Loucy (cell line): ENCODE results near the gene FANCI.

ENCODE experiments used
- H2AFZ ChIP-seq: fragments of 200-600 bp; sonication (generic); 2 replicates; pipeline ENCODE4 v1.6.0; 2016; ENCODE audit warnings: antibody characterized with exemption, mild to moderate bottlenecking, low read length, moderate library complexity
- H3F3A ChIP-seq: fragments of 200-600 bp; 2 replicates; pipeline ENCODE4 v1.6.0; 2016; ENCODE audit warnings: antibody characterized with exemption, low read depth, mild to moderate bottlenecking
- H3K27me3 ChIP-seq: fragments of 200-600 bp; sonication (generic); 2 replicates; pipeline ENCODE4 v1.6.1; 2014; ENCODE audit warnings: low read length, mild to moderate bottlenecking; ENCODE audit not compliant: insufficient read depth, poor library complexity, severe bottlenecking
- H3K36me3 ChIP-seq: fragments of 200-600 bp; sonication (generic); 2 replicates; pipeline ENCODE4 v1.6.1; 2016; ENCODE audit warnings: low read length; ENCODE audit not compliant: insufficient read depth
- H3K4me1 ChIP-seq: fragments of 200-600 bp; sonication (generic); 2 replicates; pipeline ENCODE4 v1.5.1; 2014; ENCODE audit warnings: low read length, mild to moderate bottlenecking; ENCODE audit not compliant: insufficient read depth, poor library complexity, severe bottlenecking
- H3K4me2 ChIP-seq: fragments of 200-600 bp; sonication (generic); 2 replicates; pipeline ENCODE4 v1.6.0; 2014; ENCODE audit warnings: antibody characterized with exemption, low read length, low read depth, mild to moderate bottlenecking; ENCODE audit not compliant: poor library complexity, severe bottlenecking
- H3K4me3 ChIP-seq: fragments of 200-600 bp; sonication (generic); 2 replicates; pipeline ENCODE4 v1.5.1; 2014; ENCODE audit warnings: low read length, mild to moderate bottlenecking, mixed read lengths; ENCODE audit not compliant: poor library complexity, severe bottlenecking
- H3K79me2 ChIP-seq: fragments of 200-600 bp; sonication (generic); 2 replicates; pipeline ENCODE4 v1.6.1; 2014; ENCODE audit warnings: low read length; ENCODE audit not compliant: insufficient read depth
- H3K9ac ChIP-seq: fragments of 200-600 bp; sonication (generic); 2 replicates; pipeline ENCODE4 v1.6.0; 2014; ENCODE audit warnings: mild to moderate bottlenecking, low read depth, low read length, moderate library complexity; ENCODE audit not compliant: poor library complexity, severe bottlenecking
- H3K9me2 ChIP-seq: fragments of 200-600 bp; sonication (generic); replicated peaks from 2 replicates; pipeline ENCODE4 v1.6.1; 2016; ENCODE audit warnings: low read depth, low read length, mixed read lengths
- H3K9me3 ChIP-seq: fragments of 200-600 bp; sonication (generic); 2 replicates; pipeline ENCODE4 v1.6.1; 2014; ENCODE audit warnings: mild to moderate bottlenecking, antibody characterized with exemption, low read length, low read depth; ENCODE audit not compliant: insufficient read depth
- H4K20me1 ChIP-seq: fragments of 200-600 bp; sonication (generic); 2 replicates; pipeline ENCODE4 v1.6.0; 2014; ENCODE audit warnings: antibody characterized with exemption, low read length, mild to moderate bottlenecking; ENCODE audit not compliant: insufficient read depth, poor library complexity, severe bottlenecking
- EZH2phosphoT487 ChIP-seq: fragments of 200-600 bp; IDR thresholded peaks from 2 replicates; pipeline ENCODE4 v1.6.1; 2018; ENCODE audit warnings: antibody characterized with exemption, mild to moderate bottlenecking, moderate library complexity, borderline replicate concordance
- TF ChIP-seq, protein P1 (sequence below): fragments of 200-600 bp; sonication (generic); conservative IDR thresholded peaks from 2 replicates; pipeline ENCODE4 v1.5.1; 2014; ENCODE audit warnings: mild to moderate bottlenecking, antibody characterized with exemption, low read length

FANCI gene

DNA sequence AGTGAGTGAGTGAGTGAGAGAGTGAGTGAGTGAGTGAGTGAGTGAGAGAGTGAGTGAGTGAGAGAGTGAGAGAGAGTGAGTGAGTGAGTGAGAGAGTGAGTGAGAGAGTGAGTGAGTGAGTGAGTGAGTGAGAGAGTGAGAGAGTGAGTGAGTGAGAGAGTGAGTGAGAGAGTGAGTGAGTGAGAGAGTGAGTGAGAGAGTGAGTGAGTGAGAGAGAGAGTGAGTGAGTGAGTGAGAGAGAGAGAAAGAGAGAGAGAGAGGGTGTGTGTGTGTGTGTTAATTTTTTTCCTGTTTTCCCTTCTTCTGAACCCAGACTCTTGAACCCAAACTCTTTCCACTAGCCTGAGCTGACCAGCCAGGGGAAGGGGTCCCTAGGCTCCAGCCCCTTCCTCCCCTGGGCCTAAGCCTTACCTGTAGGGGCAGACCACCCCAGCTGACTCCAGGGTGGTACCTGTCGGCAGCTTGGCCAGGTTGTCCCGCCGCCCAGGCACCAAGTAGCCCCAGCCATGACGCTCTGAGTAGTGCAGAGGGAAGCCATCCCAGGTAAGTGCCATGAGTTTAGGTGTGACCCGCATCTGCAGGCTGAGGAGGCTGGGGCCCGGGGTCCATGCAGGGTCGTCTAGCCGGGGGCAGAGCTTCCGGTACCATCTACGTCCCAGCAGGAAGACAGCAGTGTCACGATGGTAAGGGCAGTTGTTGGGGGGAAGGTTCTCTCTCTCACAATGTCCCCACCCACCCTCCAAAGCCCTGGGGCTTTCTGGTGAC lies 81.4 kb downstream of the FANCI start:
- TF ChIP-seq EZH2phosphoT487 = no peak
- TF ChIP-seq, protein P1, sequence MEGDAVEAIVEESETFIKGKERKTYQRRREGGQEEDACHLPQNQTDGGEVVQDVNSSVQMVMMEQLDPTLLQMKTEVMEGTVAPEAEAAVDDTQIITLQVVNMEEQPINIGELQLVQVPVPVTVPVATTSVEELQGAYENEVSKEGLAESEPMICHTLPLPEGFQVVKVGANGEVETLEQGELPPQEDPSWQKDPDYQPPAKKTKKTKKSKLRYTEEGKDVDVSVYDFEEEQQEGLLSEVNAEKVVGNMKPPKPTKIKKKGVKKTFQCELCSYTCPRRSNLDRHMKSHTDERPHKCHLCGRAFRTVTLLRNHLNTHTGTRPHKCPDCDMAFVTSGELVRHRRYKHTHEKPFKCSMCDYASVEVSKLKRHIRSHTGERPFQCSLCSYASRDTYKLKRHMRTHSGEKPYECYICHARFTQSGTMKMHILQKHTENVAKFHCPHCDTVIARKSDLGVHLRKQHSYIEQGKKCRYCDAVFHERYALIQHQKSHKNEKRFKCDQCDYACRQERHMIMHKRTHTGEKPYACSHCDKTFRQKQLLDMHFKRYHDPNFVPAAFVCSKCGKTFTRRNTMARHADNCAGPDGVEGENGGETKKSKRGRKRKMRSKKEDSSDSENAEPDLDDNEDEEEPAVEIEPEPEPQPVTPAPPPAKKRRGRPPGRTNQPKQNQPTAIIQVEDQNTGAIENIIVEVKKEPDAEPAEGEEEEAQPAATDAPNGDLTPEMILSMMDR = no peak
- Histone ChIP-seq H3K9me3 (no peaks in the 10 kb centered on the region), H3F3A (peaks cover 8% of the 10 kb centered on the region; the same call in 1 of the 2 replicates), H4K20me1 (peaks cover 35% of the 10 kb centered on the region), H3K4me2 (no peak overlapping the region), H3K36me3 (peaks cover 94% of the 10 kb centered on the region; the same call in 1 of the 2 replicates), H3K4me1 (peaks cover 22% of the 10 kb centered on the region), H3K9ac (no peak overlapping the region), H2AFZ (no peak overlapping the region), H3K79me2 (peaks cover 59% of the 10 kb centered on the region), H3K9me2 (no peaks in the 10 kb centered on the region), H3K27me3 (no peaks in the 10 kb centered on the region), H3K4me3 (no peak overlapping the region)

- no peaks in the 10 kb centered on the region for H3K27me3 ChIP-seq
- no peaks in the 10 kb centered on the region for H3K9me2 ChIP-seq
- H3K9ac ChIP-seq = no peak overlapping the region
- H2AFZ ChIP-seq = no peak overlapping the region
- peaks cover 94% of the 10 kb centered on the region; the same call in 1 of the 2 replicates for H3K36me3 ChIP-seq
- no peak overlapping the region for H3K4me3 ChIP-seq
- H3K4me1 ChIP-seq = peaks cover 33% of the 10 kb centered on the region
- peaks cover 70% of the 10 kb centered on the region for H3K79me2 ChIP-seq
- TF ChIP-seq, protein P1 = no peak; the same call in 1 of the 2 replicates
- no peak for TF ChIP-seq EZH2phosphoT487
- H4K20me1 ChIP-seq = peaks cover 46% of the 10 kb centered on the region
- no peaks in the 10 kb centered on the region for H3K9me3 ChIP-seq
- peaks cover 12% of the 10 kb centered on the region; the same call in 1 of the 2 replicates for H3F3A ChIP-seq
- no peak overlapping the region for H3K4me2 ChIP-seq
Observed at GRCh38 chr15:89326316-89326715, 82.5 kb downstream of the FANCI start.

DNA sequence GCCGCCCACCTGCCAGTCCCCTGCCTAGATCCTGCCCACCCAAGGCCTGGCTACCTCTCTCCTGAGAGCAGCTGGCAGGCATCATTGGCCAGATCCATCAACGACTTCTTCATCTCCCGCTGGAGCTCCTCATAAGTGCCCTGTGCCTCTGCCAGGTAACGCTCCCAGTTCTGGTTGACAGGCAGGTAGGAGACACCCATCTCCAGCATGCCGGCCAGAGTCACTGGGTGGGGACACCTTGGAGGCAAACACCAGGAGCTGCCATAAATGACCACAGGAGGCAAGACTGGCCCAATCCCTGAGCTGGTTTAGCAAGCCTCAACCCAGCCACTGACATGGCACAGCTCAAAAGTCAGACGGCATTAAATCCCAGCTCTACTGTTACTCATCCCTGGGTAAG lies 83.3 kb downstream of the FANCI start:
- H3K36me3 ChIP-seq = peaks cover 93% of the 10 kb centered on the region; the same call in 1 of the 2 replicates
- peaks cover 12% of the 10 kb centered on the region; the same call in 1 of the 2 replicates for H3F3A ChIP-seq
- H3K9ac ChIP-seq = no peak overlapping the region
- H3K4me3 ChIP-seq = no peak overlapping the region
- H3K27me3 ChIP-seq = no peaks in the 10 kb centered on the region
- peaks cover 54% of the 10 kb centered on the region for H4K20me1 ChIP-seq
- TF ChIP-seq EZH2phosphoT487 = no peak
- TF ChIP-seq, protein P1 = no peak
- no peaks in the 10 kb centered on the region for H3K9me3 ChIP-seq
- H3K4me1 ChIP-seq = peaks cover 41% of the 10 kb centered on the region
- H3K79me2 ChIP-seq = peaks cover 74% of the 10 kb centered on the region
- no peaks in the 10 kb centered on the region for H3K9me2 ChIP-seq
- H2AFZ ChIP-seq = no peak overlapping the region
- peak overlapping the region; percentile 96 for H3K4me2 ChIP-seq
